Activated CD4-positive, CD25-positive, alpha-beta regulatory T cell treated with anti-CD3 and anti-CD28 coated beads, Interleukin-2, amount 50 U/mL, for 16 hours (primary cell): ENCODE results near the gene TRIM3.

Source experiments
- DNase-seq: peaks from one replicate; pipeline ENCODE4 v3.0.0-alpha.2; 2020; ENCODE audit warnings: low read depth, low spot score

Gene TRIM3

GRCh38 chr11:6480299-6480914 lies 6.7 kb upstream of the TRIM3 start:
- no peak for DNase-seq

DNA sequence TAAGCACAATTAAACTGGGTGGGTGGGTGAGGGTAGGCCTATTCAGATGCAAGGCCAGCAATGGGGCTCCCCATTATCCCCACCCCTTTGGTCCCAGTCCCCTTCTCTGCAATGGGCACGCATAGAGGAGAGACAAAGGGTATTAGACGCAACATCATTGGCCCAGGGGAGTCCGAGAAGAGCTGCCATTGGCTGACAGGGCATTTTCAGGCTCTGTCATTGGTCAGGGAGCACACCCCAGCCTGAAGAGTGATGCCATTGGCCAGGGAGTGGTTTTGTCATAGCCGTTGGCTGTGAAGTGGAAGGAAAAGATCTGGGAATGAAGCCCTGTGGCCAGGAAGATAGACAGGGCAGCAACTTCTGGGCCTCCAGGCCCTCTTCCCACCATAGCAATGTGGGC lies 2.8 kb upstream of the TRIM3 start:
- no peak for DNase-seq

DNA sequence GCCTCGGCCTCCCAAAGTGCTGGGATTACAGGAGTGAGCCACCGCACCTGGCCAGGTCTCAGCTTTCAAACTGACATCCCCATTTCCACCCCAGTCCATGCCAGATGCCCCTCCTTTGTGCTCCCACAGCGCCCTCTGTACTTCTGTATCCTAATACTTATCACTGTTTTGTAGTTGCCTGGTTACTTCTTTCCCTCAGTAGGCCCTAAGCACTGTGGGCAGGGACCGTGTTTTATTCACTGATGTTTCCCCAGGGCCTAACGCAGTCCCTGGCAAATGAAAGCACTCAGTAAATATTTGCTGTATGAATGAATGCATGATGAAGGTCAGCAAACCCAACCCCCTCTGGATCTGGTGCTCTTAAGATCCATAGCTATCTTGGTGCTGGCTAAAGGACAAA lies 2.2 kb upstream of the TRIM3 start:
- DNase-seq, result no peak

DNA sequence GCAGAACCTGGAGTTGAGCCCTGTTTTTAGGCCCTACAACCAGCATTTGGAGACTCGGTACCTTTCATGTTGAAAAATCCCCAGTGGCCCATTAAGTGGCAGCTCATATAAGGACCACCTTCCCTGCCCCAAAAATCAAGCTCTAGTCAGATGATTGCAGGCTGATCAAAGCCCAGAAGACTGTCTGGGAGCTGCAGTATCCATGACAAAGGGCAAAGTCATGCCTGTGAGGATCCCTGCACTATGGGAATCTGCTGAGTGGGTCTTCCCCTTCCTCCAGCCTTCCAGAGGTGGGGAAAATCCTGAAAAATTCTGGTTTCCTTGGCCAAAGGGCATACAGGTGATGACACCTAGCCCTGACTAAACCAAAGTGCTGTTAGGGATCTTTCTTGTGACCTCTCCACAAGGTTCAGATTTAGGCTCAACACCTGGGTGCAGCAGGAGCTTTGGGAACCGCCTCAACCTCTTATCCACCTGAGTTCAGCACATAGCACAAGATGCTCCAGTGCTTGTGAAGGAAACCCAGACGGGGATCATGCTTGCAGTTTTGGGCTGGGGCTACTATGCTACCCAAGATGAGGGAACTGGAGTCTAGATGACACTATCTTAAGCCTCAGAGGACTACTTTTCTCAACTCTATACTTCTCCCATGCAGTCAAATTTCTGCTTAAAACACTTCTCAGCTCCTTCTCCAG lies 1.2 kb upstream of the TRIM3 start:
- no peak for DNase-seq

- DNase-seq, result no peak
These were observed 662 bp upstream of the TRIM3 start for GRCh38 chr11:6474413-6474792.

- no peak for DNase-seq
These were observed 807 bp downstream of the TRIM3 start for GRCh38 chr11:6472934-6473333.

GRCh38 chr11:6469599-6469998 lies 4.1 kb downstream of the TRIM3 start:
- DNase-seq, result no peak

GRCh38 chr11:6468712-6469495 lies 4.8 kb downstream of the TRIM3 start:
- no peak for DNase-seq

- no peak for DNase-seq
These were observed 14.7 kb downstream of the TRIM3 start for GRCh38 chr11:6459099-6459450.

- no peak for DNase-seq
These were observed 15.2 kb downstream of the TRIM3 start for GRCh38 chr11:6458352-6459098.

GRCh38 chr11:6457581-6458320 lies 16.0 kb downstream of the TRIM3 start:
- no peak for DNase-seq

DNA sequence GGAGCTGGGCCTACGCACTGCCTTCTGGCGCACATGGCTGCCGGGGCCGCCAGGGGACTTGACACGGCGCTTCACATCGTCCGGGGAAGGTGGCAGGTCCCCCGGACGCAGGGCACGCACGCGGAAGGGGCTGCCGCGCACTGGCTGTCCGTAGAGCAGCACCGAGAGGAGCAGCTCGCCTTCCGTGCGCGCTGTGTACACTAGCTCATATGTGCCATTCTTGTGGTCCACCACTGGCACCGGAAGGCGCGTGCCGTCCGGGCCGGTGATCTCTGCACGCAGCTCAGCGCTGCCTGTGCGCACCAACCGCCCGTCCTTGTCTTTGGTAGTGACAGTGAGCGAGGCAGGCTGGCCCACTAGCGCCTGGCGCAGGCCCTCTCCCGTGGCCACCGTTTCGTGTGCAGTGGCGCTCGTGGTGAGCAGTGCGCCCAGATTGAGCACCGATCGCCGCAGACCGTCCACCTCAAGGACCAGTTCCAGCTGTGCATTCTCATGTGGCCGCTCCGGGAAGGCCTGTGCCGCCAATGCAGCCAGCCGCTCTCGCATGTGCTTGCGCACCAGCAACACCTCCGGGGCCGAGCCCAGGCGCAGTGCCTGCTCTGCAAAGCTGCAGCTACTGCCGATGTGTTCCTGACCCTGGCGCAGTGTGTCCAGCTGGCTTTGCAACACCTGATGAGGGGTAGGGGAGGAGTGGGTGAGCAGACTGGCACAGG lies 17.2 kb downstream of the TRIM3 start:
- DNase-seq, result no peak

GRCh38 chr11:6455070-6455469 lies 18.7 kb downstream of the TRIM3 start:
- DNase-seq, result no peak

GRCh38 chr11:6453152-6453551 lies 20.6 kb downstream of the TRIM3 start:
- no peak for DNase-seq

- DNase-seq, result no peak
These were observed 21.5 kb downstream of the TRIM3 start for GRCh38 chr11:6452219-6452618.

DNA sequence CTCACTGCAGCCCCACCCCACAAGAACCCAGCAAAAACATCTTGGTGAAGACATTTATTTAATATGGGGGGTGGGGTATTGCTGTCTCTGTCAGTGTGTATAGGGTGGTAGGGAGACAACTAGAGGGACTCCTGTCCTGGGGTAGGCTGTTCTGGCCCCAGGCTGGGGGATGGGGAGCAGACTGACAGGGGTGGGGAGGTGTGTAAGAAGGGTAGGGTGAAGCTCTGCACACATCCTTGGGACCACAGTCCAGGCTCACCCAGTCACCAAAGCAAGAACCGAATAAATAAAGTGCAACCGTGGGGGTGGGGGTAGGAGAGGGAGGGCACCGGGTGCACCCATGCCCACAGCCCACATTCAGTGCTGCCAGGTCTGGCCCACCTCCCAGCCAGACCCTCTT lies 25.2 kb downstream of the TRIM3 start:
- no peak for DNase-seq

- DNase-seq, result peak; percentile 12
These were observed 30.3 kb downstream of the TRIM3 start for GRCh38 chr11:6443269-6444003.

DNA sequence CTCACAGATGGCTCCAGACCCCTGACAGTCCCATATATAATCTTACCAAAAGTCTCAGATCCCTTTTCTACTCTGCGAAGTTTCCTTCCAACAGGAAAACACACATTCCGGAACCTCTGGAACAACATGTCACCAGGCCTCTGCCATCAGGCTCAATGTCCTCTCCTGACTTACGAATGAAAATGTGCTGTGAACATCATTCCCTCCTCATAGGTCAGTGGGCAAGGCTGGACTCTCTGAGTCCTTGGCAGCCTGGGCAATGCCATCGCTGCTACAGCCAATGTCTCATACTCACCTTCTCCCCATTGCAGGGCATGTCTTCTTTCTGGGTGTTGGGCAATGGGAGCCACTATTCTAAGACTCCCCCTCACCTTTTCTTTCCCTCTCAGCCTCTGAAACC lies 31.3 kb downstream of the TRIM3 start:
- no peak for DNase-seq

GRCh38 chr11:6440906-6441358 lies 32.8 kb downstream of the TRIM3 start, which contains the start of gene HPX:
Gene HPX (minus strand): TSS chr11:6440987. CDS start chr11:6440963, 24 bp downstream.
- no peak for DNase-seq

- no peak for DNase-seq
These were observed 34.7 kb downstream of the TRIM3 start for GRCh38 chr11:6438979-6439571.
